Measurements from ENCODE around the gene NID2. TPM values are rescaled to one million over a fixed set of nuclear protein-coding genes. Genes with fewer than 3 reads are reported as not detected.

Gene NID2
- total RNA-seq, 1 experiment from 2014 or later = 9.5 TPM

GRCh38 chr14:52040598-52040997 is 28.3 kb downstream of the NID2 start:
- Mint-ChIP-seq H3K27me3 (ENCODE audit: insufficient read depth, unreplicated experiment) (no peaks in the 10 kb centered on the region), H3K4me1 (ENCODE audit: low read depth, unreplicated experiment) (peaks cover 9% of the 10 kb centered on the region), H3K4me3 (ENCODE audit: unreplicated experiment) (no peak overlapping the region), H3K27ac (ENCODE audit: unreplicated experiment) (no peak overlapping the region), H3K9me3 (ENCODE audit: unreplicated experiment) (no peaks in the 10 kb centered on the region), H3K36me3 (ENCODE audit: insufficient read depth, unreplicated experiment) (no peaks in the 10 kb centered on the region)
- no peak for DNase-seq
- no peak for TF ChIP-seq CTCF (IDR thresholded peaks at IDR 0.05; ENCODE audit: insufficient read depth in 1 of 2, low read depth in 1 of 2, low read length in 1 of 2, severe bottlenecking in 1 of 2, unreplicated experiment in 1 of 2)
- no peaks in the 10 kb centered on the region for H3K27me3 ChIP-seq (replicated peaks; ENCODE audit: control insufficient read depth, insufficient read depth, low read length)
- no peaks in the 10 kb centered on the region for H3K9me3 ChIP-seq
- no peak overlapping the region for H3K4me3 ChIP-seq (ENCODE audit: low read depth, low read length)
- ChIA-PET CTCF (interaction anchor here (0.7 kb wide), 1 partner anchor 92 kb away, joined by 3 read pairs; no protein-coding TSS in a partner anchor), POLR2A (no interaction called here)
- no peaks in the 10 kb centered on the region for H3K4me1 ChIP-seq
- intact Hi-C loops (cut with micrococcal nuclease; ENCODE audit: unreplicated experiment) = no loop called here
- H3K36me3 ChIP-seq (ENCODE audit: control insufficient read depth, insufficient read depth, low read length) = no peaks in the 10 kb centered on the region
- BruUV-seq (replicated peaks) = no TSS peak

- DNase-seq = no peak
- Mint-ChIP-seq H3K4me3 (ENCODE audit: unreplicated experiment) (no peak overlapping the region), H3K4me1 (ENCODE audit: low read depth, unreplicated experiment) (no peaks in the 10 kb centered on the region), H3K9me3 (ENCODE audit: unreplicated experiment) (no peaks in the 10 kb centered on the region), H3K27me3 (ENCODE audit: insufficient read depth, unreplicated experiment) (no peaks in the 10 kb centered on the region), H3K36me3 (ENCODE audit: insufficient read depth, unreplicated experiment) (no peaks in the 10 kb centered on the region), H3K27ac (ENCODE audit: unreplicated experiment) (no peak overlapping the region)
- CTCF ChIA-PET = no interaction called here
- no peaks in the 10 kb centered on the region for H3K9me3 ChIP-seq
- no peak overlapping the region for H3K4me3 ChIP-seq (ENCODE audit: low read depth, low read length)
- intact Hi-C loops (cut with micrococcal nuclease; ENCODE audit: unreplicated experiment) = no loop called here
- BruUV-seq (replicated peaks) = no TSS peak
- H3K36me3 ChIP-seq (ENCODE audit: control insufficient read depth, insufficient read depth, low read length) = no peaks in the 10 kb centered on the region
- no peaks in the 10 kb centered on the region for H3K4me1 ChIP-seq
- TF ChIP-seq CTCF (IDR thresholded peaks at IDR 0.05; ENCODE audit: insufficient read depth in 1 of 2, low read depth in 1 of 2, low read length in 1 of 2, severe bottlenecking in 1 of 2, unreplicated experiment in 1 of 2) = no peak
- POLR2A ChIA-PET = no interaction called here
- no peaks in the 10 kb centered on the region for H3K27me3 ChIP-seq (replicated peaks; ENCODE audit: control insufficient read depth, insufficient read depth, low read length)
Measured at GRCh38 chr14:52039124-52039815, 29.6 kb downstream of the NID2 start.

- H3K4me3 Mint-ChIP-seq (ENCODE audit: unreplicated experiment) = no peak overlapping the region
- no peak for DNase-seq
- TF ChIP-seq CTCF (IDR thresholded peaks at IDR 0.05; ENCODE audit: insufficient read depth in 1 of 2, low read depth in 1 of 2, low read length in 1 of 2, severe bottlenecking in 1 of 2, unreplicated experiment in 1 of 2) = no peak
- Histone ChIP-seq H3K27me3 (replicated peaks; ENCODE audit: control insufficient read depth, insufficient read depth, low read length) (no peaks in the 10 kb centered on the region), H3K4me1 (no peaks in the 10 kb centered on the region), H3K4me3 (ENCODE audit: low read depth, low read length) (no peak overlapping the region), H3K36me3 (ENCODE audit: control insufficient read depth, insufficient read depth, low read length) (no peaks in the 10 kb centered on the region), H3K9me3 (no peaks in the 10 kb centered on the region)
- intact Hi-C loops (cut with micrococcal nuclease; ENCODE audit: unreplicated experiment) = no loop called here
- no peaks in the 10 kb centered on the region for H3K9me3 Mint-ChIP-seq (ENCODE audit: unreplicated experiment)
- ChIA-PET CTCF (no interaction called here), POLR2A (no interaction called here)
- H3K27me3 Mint-ChIP-seq (ENCODE audit: insufficient read depth, unreplicated experiment) = no peaks in the 10 kb centered on the region
- no peak overlapping the region for H3K27ac Mint-ChIP-seq (ENCODE audit: unreplicated experiment)
- H3K36me3 Mint-ChIP-seq (ENCODE audit: insufficient read depth, unreplicated experiment) = no peaks in the 10 kb centered on the region
- BruUV-seq (replicated peaks) = no TSS peak
- no peaks in the 10 kb centered on the region for H3K4me1 Mint-ChIP-seq (ENCODE audit: low read depth, unreplicated experiment)
Measured at GRCh38 chr14:52033101-52033642, 35.7 kb downstream of the NID2 start.

All from Caco-2 (cell line).